Fibroblast of pulmonary artery (primary cell): ENCODE results near the gene TAF3.
A peak's percentile ranks its signal among the peaks of the same experiment; 100 is the strongest.

Experiments
- DNase-seq: peaks from one replicate; pipeline ENCODE4 v3.0.0-alpha.2; 2010; ENCODE audit warnings: low read depth
- H3K4me3 ChIP-seq: replicated peaks from 2 replicates; pipeline ENCODE4 v1.5.1; 2011; ENCODE audit warnings: low read depth, mild to moderate bottlenecking, control low read depth, low read length, moderate library complexity
- CTCF ChIP-seq: IDR thresholded peaks from 2 replicates; pipeline ENCODE4 v1.5.1; 2011; ENCODE audit warnings: mild to moderate bottlenecking, control low read depth, low read length, inconsistent platforms; ENCODE audit errors: missing control alignments

Gene TAF3

GRCh38 chr10:8044331-8044907, 226.1 kb downstream of the TAF3 start:
- no peak for DNase-seq
- no peak for TF ChIP-seq CTCF
- no peak overlapping the region for H3K4me3 ChIP-seq

- H3K4me3 ChIP-seq = peak overlapping the region; percentile 43
- DNase-seq = no peak
- no peak for TF ChIP-seq CTCF
These were observed 226.8 kb downstream of the TAF3 start for GRCh38 chr10:8044908-8045725.

GRCh38 chr10:8045726-8046494, 227.6 kb downstream of the TAF3 start:
- TF ChIP-seq CTCF = no peak
- DNase-seq = no peak
- H3K4me3 ChIP-seq = no peak overlapping the region

- no peak for TF ChIP-seq CTCF
- DNase-seq = no peak
- no peak overlapping the region for H3K4me3 ChIP-seq
These were observed 229.4 kb downstream of the TAF3 start for GRCh38 chr10:8047452-8048280.

- no peak overlapping the region for H3K4me3 ChIP-seq
- no peak for TF ChIP-seq CTCF
- no peak for DNase-seq
These were observed 230.1 kb downstream of the TAF3 start for GRCh38 chr10:8048281-8049008.
